Adrenal gland (tissue), 5 donors: ENCODE data around the gene RBPJL.

ENCODE experiments used
- POLR2A ChIP-seq, 2 donors: fragments of 450-650 bp; IDR thresholded peaks; one replicate each; pipeline ENCODE4 v1.6.1; 2017; ENCODE audit warnings: antibody characterized with exemption in 2 of 2, mild to moderate bottlenecking in 2 of 2, moderate library complexity in 1 of 2
- TF ChIP-seq, protein P1 (sequence below), 6 experiments: fragments of 450-650 bp in 4 of 6; fragments of 200-600 bp in 2 of 6; sonication (generic) in 1 of 6; IDR thresholded peaks; 1 replicate in 5 of 6; 2 replicates in 1 of 6; pipeline versions ENCODE4 v1.5.1 to v1.8.0; 2016 to 2021; ENCODE audit warnings: antibody characterized with exemption in 6 of 6, mild to moderate bottlenecking in 2 of 6, moderate library complexity in 1 of 6
- donor health status: DM: no; HTN: no; CAD: no.

DNA sequence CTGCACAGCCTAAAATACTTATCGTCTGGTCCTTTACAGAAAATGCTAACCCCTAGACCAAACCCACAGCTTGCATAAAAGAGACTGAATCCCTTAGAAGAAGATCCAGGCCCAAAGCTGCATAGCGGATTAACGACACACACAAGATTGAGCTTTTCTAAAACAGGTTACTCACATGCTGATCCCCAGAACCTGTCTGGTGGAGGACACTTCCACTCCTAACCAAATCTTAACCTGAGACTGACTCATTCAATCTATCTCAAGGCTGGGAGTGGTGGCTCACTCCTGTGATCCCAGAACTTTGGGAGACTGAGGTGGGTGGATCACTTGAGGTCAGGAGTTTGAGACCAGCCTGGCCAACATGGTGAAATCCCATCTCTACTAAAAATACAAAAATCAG, 49.5 kb upstream of the RBPJL start:
- TF ChIP-seq, protein P1, sequence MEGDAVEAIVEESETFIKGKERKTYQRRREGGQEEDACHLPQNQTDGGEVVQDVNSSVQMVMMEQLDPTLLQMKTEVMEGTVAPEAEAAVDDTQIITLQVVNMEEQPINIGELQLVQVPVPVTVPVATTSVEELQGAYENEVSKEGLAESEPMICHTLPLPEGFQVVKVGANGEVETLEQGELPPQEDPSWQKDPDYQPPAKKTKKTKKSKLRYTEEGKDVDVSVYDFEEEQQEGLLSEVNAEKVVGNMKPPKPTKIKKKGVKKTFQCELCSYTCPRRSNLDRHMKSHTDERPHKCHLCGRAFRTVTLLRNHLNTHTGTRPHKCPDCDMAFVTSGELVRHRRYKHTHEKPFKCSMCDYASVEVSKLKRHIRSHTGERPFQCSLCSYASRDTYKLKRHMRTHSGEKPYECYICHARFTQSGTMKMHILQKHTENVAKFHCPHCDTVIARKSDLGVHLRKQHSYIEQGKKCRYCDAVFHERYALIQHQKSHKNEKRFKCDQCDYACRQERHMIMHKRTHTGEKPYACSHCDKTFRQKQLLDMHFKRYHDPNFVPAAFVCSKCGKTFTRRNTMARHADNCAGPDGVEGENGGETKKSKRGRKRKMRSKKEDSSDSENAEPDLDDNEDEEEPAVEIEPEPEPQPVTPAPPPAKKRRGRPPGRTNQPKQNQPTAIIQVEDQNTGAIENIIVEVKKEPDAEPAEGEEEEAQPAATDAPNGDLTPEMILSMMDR (IDR thresholded peaks at IDR 0.05): no peak
- TF ChIP-seq POLR2A (IDR thresholded peaks at IDR 0.05): no peak
